Thymus (tissue), 11 donors: ENCODE results near the gene DNM1. TPM values are rescaled to one million over a fixed set of nuclear protein-coding genes. Genes with fewer than 3 reads are reported as not detected.
"Not testable (repeated sequence)": the region's sequence is repeated elsewhere in the genome, so short reads cannot be mapped to it uniquely, and the experiment has no call there.

ENCODE experiments used
- DNase-seq, 9 donors: peaks; one replicate each; pipeline ENCODE4 v3.0.0-alpha.2; 2013; ENCODE audit warnings: low spot score in 9 of 9, low read depth in 6 of 9, missing footprints in 1 of 9
- H3K27ac ChIP-seq, 2 donors: one replicate each; pipeline ENCODE4 v1.5.1; 2013; ENCODE audit warnings: control low read depth in 1 of 2, low read depth in 1 of 2, low read length in 1 of 2, mild to moderate bottlenecking in 1 of 2, moderate library complexity in 1 of 2
- H3K27me3 ChIP-seq, 2 donors: one replicate each; pipeline ENCODE4 v1.5.1; 2013; ENCODE audit warnings: low read length in 1 of 2; ENCODE audit not compliant: control insufficient read depth in 2 of 2, insufficient read depth in 1 of 2
- H3K36me3 ChIP-seq, 2 donors: one replicate each; pipeline ENCODE4 v1.5.1; 2013; ENCODE audit warnings: low read length in 1 of 2, mild to moderate bottlenecking in 1 of 2, moderate library complexity in 1 of 2; ENCODE audit not compliant: control insufficient read depth in 2 of 2, insufficient read depth in 2 of 2
- H3K4me1 ChIP-seq, 2 donors: one replicate each; pipeline ENCODE4 v1.5.1; 2013; ENCODE audit warnings: low read length in 2 of 2; ENCODE audit not compliant: control insufficient read depth in 2 of 2, insufficient read depth in 2 of 2
- H3K4me3 ChIP-seq, 2 donors: one replicate each; pipeline ENCODE4 v1.5.1; 2013; ENCODE audit warnings: low read length in 2 of 2, control low read depth in 1 of 2, mild to moderate bottlenecking in 1 of 2
- H3K9me3 ChIP-seq, 2 donors: one replicate each; pipeline ENCODE4 v1.5.1; 2013; ENCODE audit warnings: low read length in 1 of 2, mild to moderate bottlenecking in 1 of 2; ENCODE audit not compliant: control insufficient read depth in 2 of 2, insufficient read depth in 1 of 2
- WGBS: extraction: QIAGEN DNeasy Blood & Tissue Kit; methylation state at CpG from one replicate; pipeline ENCODE4 v1.1.7; 2013; 5-methylcytosine and 5-hydroxymethylcytosine counted together
- polyA plus RNA-seq: library from polyadenylated mRNA; stranded (reverse); fragments of 200-250 nt; gene quantifications from one replicate; pipeline ENCODE4 v1.2.3, GENCODE V29; 2013
- total RNA-seq: library from RNA; stranded (reverse); fragments of 120-200 nt; gene quantifications from one replicate; pipeline ENCODE4 v1.2.4, GENCODE V29; 2013
- donor health status: healthy.

DNM1 gene
- total and polyA plus RNA-seq, 2 donors, result 0.94 to 4.5 TPM

- H3K9me3 ChIP-seq, result no peaks in the 10 kb centered on the region
- 93% methylated on average over 5 of the region's 5 CpGs for WGBS
- no peak for DNase-seq
- H3K4me3 ChIP-seq, result no peak overlapping the region
- H3K4me1 ChIP-seq, result peaks cover 9 to 22% of the 10 kb centered on the region in 2 donors
- no peak overlapping the region for H3K27ac ChIP-seq
- H3K27me3 ChIP-seq, result no peaks in the 10 kb centered on the region
- H3K36me3 ChIP-seq, result peaks cover 23 to 44% of the 10 kb centered on the region in 2 donors
These were observed 68.3 kb downstream of the DNM1 start for GRCh38 chr9:128271512-128271911.

GRCh38 chr9:128274245-128274644 is 71.1 kb downstream of the DNM1 start:
- H3K4me1 ChIP-seq, result peaks cover 15 to 29% of the 10 kb centered on the region in 2 donors
- no peak overlapping the region for H3K27ac ChIP-seq
- no peaks in the 10 kb centered on the region for H3K9me3 ChIP-seq
- no peak for DNase-seq
- no peak overlapping the region for H3K4me3 ChIP-seq
- 92% methylated on average over 8 of the region's 8 CpGs for WGBS
- H3K36me3 ChIP-seq, result peaks cover 18 to 26% of the 10 kb centered on the region in 2 donors
- no peaks in the 10 kb centered on the region for H3K27me3 ChIP-seq

- H3K4me1 ChIP-seq, result peaks cover 15 to 40% of the 10 kb centered on the region in 2 donors
- peak within 1 kb of the TSS; percentile 73 to 85 for H3K27ac ChIP-seq
- H3K27me3 ChIP-seq, result no peaks in the 10 kb centered on the region
- H3K9me3 ChIP-seq, result no peaks in the 10 kb centered on the region
- peak within 1 kb of the TSS; percentile 90 to 91 for H3K4me3 ChIP-seq
- H3K36me3 ChIP-seq, result peaks cover 17 to 22% of the 10 kb centered on the region in 2 donors
- DNase-seq, result peak in 2 of 9 donors; percentile 31 to 33
- WGBS, result 1% methylated on average over 57 of the region's 57 CpGs
These were observed 72.2 kb downstream of the DNM1 start, which contains the start of gene GOLGA2 for GRCh38 chr9:128275198-128276007. TSS of gene GOLGA2 (minus strand) at chr9:128276007. CDS start at chr9:128275976, 31 bp downstream.

GRCh38 chr9:128276008-128276573 is 72.9 kb downstream of the DNM1 start, which contains the start of gene SWI5:
TSS of gene SWI5 (plus strand) at chr9:128276276.
- peaks cover 15 to 43% of the 10 kb centered on the region in 2 donors for H3K4me1 ChIP-seq
- H3K36me3 ChIP-seq, result peaks cover 16 to 18% of the 10 kb centered on the region in 2 donors
- WGBS, result under 1% methylated on average over 38 of the region's 38 CpGs
- no peaks in the 10 kb centered on the region for H3K27me3 ChIP-seq
- peak within 1 kb of the TSS; percentile 73 to 85 for H3K27ac ChIP-seq
- peak within 1 kb of the TSS; percentile 90 to 91 for H3K4me3 ChIP-seq
- no peaks in the 10 kb centered on the region for H3K9me3 ChIP-seq
- DNase-seq, result peak; percentile 100

GRCh38 chr9:128276574-128277270 is 73.5 kb downstream of the DNM1 start:
- peaks cover 15 to 43% of the 10 kb centered on the region in 2 donors for H3K4me1 ChIP-seq
- no peak for DNase-seq

GRCh38 chr9:128279088-128280073 is 76.2 kb downstream of the DNM1 start:
- not testable (repeated sequence) for H3K9me3 ChIP-seq, H3K36me3 ChIP-seq, DNase-seq, H3K27ac ChIP-seq, H3K4me3 ChIP-seq, H3K27me3 ChIP-seq
- WGBS, result 89% methylated on average over 22 of the region's 22 CpGs
- H3K4me1 ChIP-seq, result peaks cover 15 to 32% of the 10 kb centered on the region in 2 donors

More at GRCh38 chr9:128276574-128277270, 73.5 kb downstream of the DNM1 start:
- Histone ChIP-seq H3K27me3 (no peaks in the 10 kb centered on the region), H3K4me3 (peak overlapping the region; percentile 76 to 91), H3K27ac (peak overlapping the region; percentile 33 to 85), H3K9me3 (no peaks in the 10 kb centered on the region), H3K36me3 (peaks cover 10 to 12% of the 10 kb centered on the region in 2 donors)
- WGBS, result 29% methylated on average over 23 of the region's 23 CpGs

- Histone ChIP-seq H3K27ac (no peak overlapping the region), H3K4me3 (no peak overlapping the region), H3K27me3 (no peaks in the 10 kb centered on the region), H3K4me1 (peaks cover 10 to 26% of the 10 kb centered on the region in 2 donors), H3K9me3 (no peaks in the 10 kb centered on the region), H3K36me3 (no peaks in the 10 kb centered on the region)
- peak in 1 of 9 donors; percentile 42 for DNase-seq
- WGBS, result 92% methylated on average over 5 of the region's 5 CpGs
These were observed 77.0 kb downstream of the DNM1 start for GRCh38 chr9:128280084-128280622.

- H3K9me3 ChIP-seq, result no peaks in the 10 kb centered on the region
- H3K36me3 ChIP-seq, result peaks cover 6 to 17% of the 10 kb centered on the region in 2 donors
- peaks cover 0 to 16% of the 10 kb centered on the region in 2 donors for H3K4me1 ChIP-seq
- over 99% methylated on average over 6 of the region's 6 CpGs for WGBS
- DNase-seq, result no peak
- H3K4me3 ChIP-seq, result no peak overlapping the region
- H3K27me3 ChIP-seq, result no peaks in the 10 kb centered on the region
- H3K27ac ChIP-seq, result no peak overlapping the region
These were observed 79.3 kb downstream of the DNM1 start for GRCh38 chr9:128282500-128282899.
